B cell (primary cell): ENCODE results near the gene TMEM214. TPM values are rescaled to one million over a fixed set of nuclear protein-coding genes. Genes with fewer than 3 reads are reported as not detected.

Experiments used
- ATAC-seq: fragments of 200-7000 bp; cut with Tn5 transposase; one replicate; pipeline ENCODE4 v1.10.0; 2021; ENCODE audit warnings: low read depth, mild to moderate bottlenecking, moderate number of reproducible peaks, moderate library complexity
- CTCF ChIA-PET: fragments of 350-600 bp; sonication (Branson Sonifier 250); formaldehyde crosslinking; loops from one replicate; lab custom pipeline; 2021; ENCODE audit warnings: antibody characterized with exemption, inconsistent platforms; lab: Charles Lee
- POLR2A ChIA-PET: fragments of 350-600 bp; sonication (Branson Sonifier 250); formaldehyde crosslinking; loops from one replicate; lab custom pipeline; 2021; ENCODE audit warnings: antibody characterized with exemption; lab: Charles Lee
- DNase-seq: peaks from one replicate; pipeline ENCODE4 v3.0.0; 2013
- H2AFZ ChIP-seq: 2 replicates; pipeline ENCODE4 v1.6.1; 2012; ENCODE audit warnings: mild to moderate bottlenecking, low read depth, low read length; ENCODE audit not compliant: insufficient read depth, poor library complexity, severe bottlenecking
- H3K27ac ChIP-seq, 2 donors: 1 replicate in 1 of 2; 2 replicates in 1 of 2; pipeline ENCODE4 v1.5.1; 2012 to 2013; ENCODE audit warnings: low read length in 2 of 2, mild to moderate bottlenecking in 2 of 2, moderate library complexity in 1 of 2
- H3K27me3 ChIP-seq, 4 experiments: fragments of 200-600 bp in 1 of 4; sonication (generic) in 1 of 4; replicated peaks in 1 of 4; 1 replicate in 2 of 4; 2 replicates in 2 of 4; pipeline versions ENCODE4 v1.6.1 to v1.7.0; 2013 to 2016; ENCODE audit warnings: low read length in 3 of 4, mild to moderate bottlenecking in 2 of 4, mixed read lengths in 1 of 4, moderate library complexity in 1 of 4; ENCODE audit not compliant: insufficient read depth in 4 of 4, control insufficient read depth in 3 of 4; ENCODE audit errors: control extremely low read depth in 1 of 4
- H3K36me3 ChIP-seq, 2 experiments: replicated peaks in 1 of 2; 1 replicate in 1 of 2; 2 replicates in 1 of 2; pipeline versions ENCODE4 v1.6.1 to v1.7.1; 2013; ENCODE audit warnings: low read length in 1 of 2; ENCODE audit not compliant: insufficient read depth in 2 of 2, control insufficient read depth in 1 of 2; ENCODE audit errors: control extremely low read depth in 1 of 2, extremely low read depth in 1 of 2
- H3K4me1 ChIP-seq, 2 donors: fragments of 200-600 bp in 1 of 2; sonication (generic) in 1 of 2; 1 replicate in 1 of 2; 2 replicates in 1 of 2; pipeline versions ENCODE4 v1.5.1 to v1.6.1; 2013 to 2017; ENCODE audit warnings: low read length in 2 of 2; ENCODE audit not compliant: control insufficient read depth in 2 of 2, insufficient read depth in 2 of 2
- H3K4me2 ChIP-seq: replicated peaks from 2 replicates; pipeline ENCODE3; 2012; ENCODE audit warnings: mild to moderate bottlenecking, low read depth, low read length; ENCODE audit not compliant: poor library complexity, severe bottlenecking
- H3K4me3 ChIP-seq, 5 experiments: fragments of 200-600 bp in 1 of 5; sonication (generic) in 1 of 5; 1 replicate in 3 of 5; 2 replicates in 2 of 5; pipeline versions ENCODE4 v1.5.1 to v1.7.0; 2011 to 2016; ENCODE audit warnings: low read length in 4 of 5, mild to moderate bottlenecking in 4 of 5, low read depth in 2 of 5, control low read depth in 1 of 5, moderate library complexity in 1 of 5; ENCODE audit not compliant: insufficient read depth in 1 of 5; ENCODE audit errors: control extremely low read depth in 1 of 5, extremely low read depth in 1 of 5
- H3K79me2 ChIP-seq: fragments of 200-600 bp; sonication (generic); one replicate; pipeline ENCODE4 v1.6.0; 2016; ENCODE audit warnings: low read length; ENCODE audit not compliant: control insufficient read depth, insufficient read depth
- H3K9ac ChIP-seq: fragments of 200-600 bp; sonication (generic); 2 replicates; pipeline ENCODE4 v1.6.1; 2017; ENCODE audit warnings: mild to moderate bottlenecking, low read length, moderate library complexity
- H3K9me3 ChIP-seq, 3 donors: one replicate each; pipeline versions ENCODE4 v1.6.1 to v1.7.1; 2013; ENCODE audit warnings: low read length in 2 of 3; ENCODE audit not compliant: control insufficient read depth in 2 of 3, insufficient read depth in 1 of 3; ENCODE audit errors: control extremely low read depth in 1 of 3
- H4K20me1 ChIP-seq: 2 replicates; pipeline ENCODE4 v1.6.0; 2012; ENCODE audit warnings: mild to moderate bottlenecking, low read length; ENCODE audit not compliant: insufficient read depth, control insufficient read depth, poor library complexity, severe bottlenecking
- H3K27ac Mint-ChIP-seq: one replicate; pipeline ENCODE4 v1.8.0; 2021; ENCODE audit warnings: mixed read lengths
- H3K27me3 Mint-ChIP-seq: one replicate; pipeline ENCODE4 v1.8.0; 2021; ENCODE audit warnings: mixed read lengths
- H3K4me1 Mint-ChIP-seq: one replicate; pipeline ENCODE4 v1.8.0; 2021; ENCODE audit warnings: mixed read lengths
- H3K4me3 Mint-ChIP-seq: one replicate; pipeline ENCODE4 v1.8.0; 2021; ENCODE audit warnings: mixed read lengths
- H3K9me3 Mint-ChIP-seq: one replicate; pipeline ENCODE4 v1.8.0; 2022; ENCODE audit warnings: mixed read lengths; ENCODE audit not compliant: insufficient read depth
- EZH2 ChIP-seq: IDR thresholded peaks from 2 replicates; pipeline ENCODE4 v1.6.1; 2012; ENCODE audit warnings: borderline replicate concordance, low read depth, mild to moderate bottlenecking, moderate library complexity, low read length; ENCODE audit not compliant: insufficient read depth, poor library complexity, severe bottlenecking
- WGBS: methylation state at CpG from one replicate; pipeline ENCODE4 v1.1.5; 2013; ENCODE audit warnings: missing lambda C conversion rate; ENCODE audit not compliant: insufficient coverage; 5-methylcytosine and 5-hydroxymethylcytosine counted together
- intact Hi-C: fragments of 100-400 bp; cut with micrococcal nuclease; formaldehyde crosslinking; loops from one replicate; pipeline ENCODE4 v1.10.0; 2022
- polyA plus RNA-seq: library from polyadenylated mRNA; depleted of rRNA; stranded (reverse); fragments of >200 nt; gene quantifications from 2 replicates; pipeline ENCODE4 v1.2.3, GENCODE V29; 2012
- total RNA-seq, 2 donors: library from RNA; stranded (reverse); fragments of 120-200 nt in 1 of 2; gene quantifications; 1 replicate in 1 of 2; 2 replicates in 1 of 2; pipeline versions ENCODE4 v1.2.3 to v1.2.4, GENCODE V29; 2013 to 2022
- TF ChIP-seq, protein P1 (sequence below): fragments of 200-600 bp; IDR thresholded peaks from one replicate; pipeline ENCODE4 v1.8.0; 2022; ENCODE audit warnings: antibody characterized with exemption, mild to moderate bottlenecking

The TMEM214 gene
- total and polyA plus RNA-seq, 2 donors (not counting 1 experiment from before 2014, with no cell fraction given), result 80.1 to 91.1 TPM

- TF ChIP-seq, protein P1, sequence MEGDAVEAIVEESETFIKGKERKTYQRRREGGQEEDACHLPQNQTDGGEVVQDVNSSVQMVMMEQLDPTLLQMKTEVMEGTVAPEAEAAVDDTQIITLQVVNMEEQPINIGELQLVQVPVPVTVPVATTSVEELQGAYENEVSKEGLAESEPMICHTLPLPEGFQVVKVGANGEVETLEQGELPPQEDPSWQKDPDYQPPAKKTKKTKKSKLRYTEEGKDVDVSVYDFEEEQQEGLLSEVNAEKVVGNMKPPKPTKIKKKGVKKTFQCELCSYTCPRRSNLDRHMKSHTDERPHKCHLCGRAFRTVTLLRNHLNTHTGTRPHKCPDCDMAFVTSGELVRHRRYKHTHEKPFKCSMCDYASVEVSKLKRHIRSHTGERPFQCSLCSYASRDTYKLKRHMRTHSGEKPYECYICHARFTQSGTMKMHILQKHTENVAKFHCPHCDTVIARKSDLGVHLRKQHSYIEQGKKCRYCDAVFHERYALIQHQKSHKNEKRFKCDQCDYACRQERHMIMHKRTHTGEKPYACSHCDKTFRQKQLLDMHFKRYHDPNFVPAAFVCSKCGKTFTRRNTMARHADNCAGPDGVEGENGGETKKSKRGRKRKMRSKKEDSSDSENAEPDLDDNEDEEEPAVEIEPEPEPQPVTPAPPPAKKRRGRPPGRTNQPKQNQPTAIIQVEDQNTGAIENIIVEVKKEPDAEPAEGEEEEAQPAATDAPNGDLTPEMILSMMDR, result no peak
- no peak for TF ChIP-seq EZH2
- POLR2A ChIA-PET, result no interaction called here
- no peaks in the 10 kb centered on the region for H3K9me3 Mint-ChIP-seq
- H2AFZ ChIP-seq, result no peak overlapping the region
- no peaks in the 10 kb centered on the region for H3K27me3 Mint-ChIP-seq
- no peaks in the 10 kb centered on the region for H3K4me1 Mint-ChIP-seq
- DNase-seq, result no peak
- no peaks in the 10 kb centered on the region for H3K4me1 ChIP-seq
- H3K4me2 ChIP-seq, result no peak overlapping the region
- no peak overlapping the region for H3K4me3 Mint-ChIP-seq
- ATAC-seq, result no peak
- no peaks in the 10 kb centered on the region for H4K20me1 ChIP-seq
- intact Hi-C loops, result no loop called here
- no peak overlapping the region for H3K9ac ChIP-seq
- H3K27ac ChIP-seq, result no peak overlapping the region
- 79% methylated on average over 3 of the region's 3 CpGs for WGBS
- no peaks in the 10 kb centered on the region for H3K36me3 ChIP-seq
- no peak overlapping the region for H3K4me3 ChIP-seq
- H3K9me3 ChIP-seq, result no peaks in the 10 kb centered on the region
- CTCF ChIA-PET, result interaction anchor here (1.0 to 9.1 kb wide), 4 partner anchors 21 to 172 kb away, joined by 3 to 145 read pairs (median 14); no protein-coding TSS in a partner anchor
- no peaks in the 10 kb centered on the region for H3K79me2 ChIP-seq
- H3K27ac Mint-ChIP-seq, result no peak overlapping the region
- no peaks in the 10 kb centered on the region for H3K27me3 ChIP-seq
Observed at GRCh38 chr2:27018142-27018541, 14.6 kb upstream of the TMEM214 start.

DNA sequence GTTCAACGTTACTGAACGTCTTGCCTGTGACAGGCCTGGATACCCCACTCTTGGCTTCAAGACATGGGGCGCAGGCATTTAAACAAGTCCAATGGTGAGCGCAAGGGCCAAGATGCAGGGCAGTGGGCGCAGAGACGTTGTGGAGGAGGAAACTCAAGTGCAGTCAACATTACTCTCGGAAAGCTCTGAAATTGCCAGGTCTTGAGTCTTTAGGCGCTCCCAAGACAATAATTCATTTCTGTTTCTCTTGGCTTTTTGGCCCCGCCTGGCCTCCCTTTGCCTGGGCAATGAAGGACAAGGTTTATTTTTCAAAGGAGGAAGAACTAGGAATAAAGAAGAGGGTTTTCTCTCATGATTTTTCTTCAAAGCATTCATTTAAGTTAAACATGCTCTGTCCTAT, 13.3 kb upstream of the TMEM214 start:
- DNase-seq, result no peak
- H3K4me3 Mint-ChIP-seq, result no peak overlapping the region
- 93% methylated on average over 8 of the region's 9 CpGs for WGBS
- TF ChIP-seq EZH2, result no peak
- TF ChIP-seq, protein P1, result no peak
- no peaks in the 10 kb centered on the region for H3K4me1 Mint-ChIP-seq
- H3K36me3 ChIP-seq, result no peaks in the 10 kb centered on the region
- no peaks in the 10 kb centered on the region for H3K9me3 Mint-ChIP-seq
- ChIA-PET CTCF (interaction anchor here (0.5 to 9.1 kb wide), 3 partner anchors 57 to 220 kb away, joined by 3 to 145 read pairs (median 4); no protein-coding TSS in a partner anchor), POLR2A (interaction anchor here (0.6 kb wide), 1 partner anchor 15 kb away, joined by 6 read pairs; no protein-coding TSS in a partner anchor)
- H3K9me3 ChIP-seq, result no peaks in the 10 kb centered on the region
- no peaks in the 10 kb centered on the region for H3K27me3 Mint-ChIP-seq
- no peak overlapping the region for H3K9ac ChIP-seq
- H3K4me3 ChIP-seq, result no peak overlapping the region
- H3K27ac Mint-ChIP-seq, result no peak overlapping the region
- no peaks in the 10 kb centered on the region for H4K20me1 ChIP-seq
- H3K27me3 ChIP-seq, result no peaks in the 10 kb centered on the region
- intact Hi-C loops, result no loop called here
- H3K4me2 ChIP-seq, result no peak overlapping the region
- H3K4me1 ChIP-seq, result no peaks in the 10 kb centered on the region
- no peaks in the 10 kb centered on the region for H3K79me2 ChIP-seq
- no peak overlapping the region for H2AFZ ChIP-seq
- H3K27ac ChIP-seq, result no peak overlapping the region
- no peak for ATAC-seq
